ENCODE measurements around the gene LRP1.

- no peak for TF ChIP-seq CTCF (conservative IDR thresholded peaks at IDR 0.05; ENCODE audit: low read length)
- no peak for TF ChIP-seq EZH2phosphoT487 (IDR thresholded peaks at IDR 0.05; ENCODE audit: borderline replicate concordance, low read depth, low read length)
Observed at GRCh38 chr12:57181072-57181471, 52.8 kb downstream of the LRP1 start.
